Hepatocyte (in vitro differentiated cells): ENCODE data around the gene NAP1L2. TPM values are rescaled to one million over a fixed set of nuclear protein-coding genes. Genes with fewer than 3 reads are reported as not detected.

Experiments
- DNase-seq: peaks from one replicate; pipeline ENCODE4 v3.0.0-alpha.2; 2016; ENCODE audit warnings: low spot score
- H2AFZ ChIP-seq: fragments of 200-600 bp; sonication (generic); 2 replicates; pipeline ENCODE4 v1.6.0; 2016; ENCODE audit warnings: antibody characterized with exemption, mild to moderate bottlenecking
- H3K27ac ChIP-seq: fragments of 200-600 bp; sonication (generic); 2 replicates; pipeline ENCODE4 v1.5.1; 2016; ENCODE audit warnings: mild to moderate bottlenecking
- H3K27me3 ChIP-seq: fragments of 200-600 bp; sonication (generic); 2 replicates; pipeline ENCODE4 v1.6.1; 2016
- H3K36me3 ChIP-seq: fragments of 200-600 bp; sonication (generic); replicated peaks from 2 replicates; pipeline ENCODE4 v1.5.1; 2016; ENCODE audit warnings: low read depth; ENCODE audit not compliant: insufficient read depth
- H3K4me1 ChIP-seq: fragments of 200-600 bp; sonication (generic); 2 replicates; pipeline ENCODE4 v1.5.1; 2016; ENCODE audit warnings: mild to moderate bottlenecking, moderate library complexity; ENCODE audit not compliant: insufficient read depth
- H3K4me2 ChIP-seq: fragments of 200-600 bp; sonication (generic); 2 replicates; pipeline ENCODE4 v1.6.0; 2016
- H3K4me3 ChIP-seq: fragments of 200-600 bp; sonication (generic); 2 replicates; pipeline ENCODE4 v1.5.1; 2016; ENCODE audit warnings: mild to moderate bottlenecking
- H3K79me2 ChIP-seq: fragments of 200-600 bp; sonication (generic); 2 replicates; pipeline ENCODE4 v1.6.0; 2017; ENCODE audit warnings: mild to moderate bottlenecking
- H3K9me2 ChIP-seq: fragments of 200-600 bp; sonication (generic); replicated peaks from 2 replicates; pipeline ENCODE4 v1.6.0; 2017; ENCODE audit warnings: mild to moderate bottlenecking; ENCODE audit not compliant: insufficient read depth
- H3K9me3 ChIP-seq: fragments of 200-600 bp; sonication (generic); 2 replicates; pipeline ENCODE4 v1.5.1; 2016; ENCODE audit warnings: low read depth, mild to moderate bottlenecking
- H4K20me1 ChIP-seq: fragments of 200-600 bp; sonication (generic); 2 replicates; pipeline ENCODE4 v1.6.0; 2016; ENCODE audit warnings: mild to moderate bottlenecking; ENCODE audit not compliant: insufficient read depth, poor library complexity, severe bottlenecking
- CTCF ChIP-seq: fragments of 200-600 bp; sonication (generic); IDR thresholded peaks from 2 replicates; pipeline ENCODE4 v1.5.1; 2016; ENCODE audit warnings: antibody characterized with exemption, mild to moderate bottlenecking; ENCODE audit not compliant: poor library complexity
- EZH2 ChIP-seq: fragments of 200-600 bp; sonication (generic); IDR thresholded peaks from 2 replicates; pipeline ENCODE4 v1.6.1; 2016; ENCODE audit warnings: antibody characterized with exemption, mild to moderate bottlenecking, borderline replicate concordance
- EZH2phosphoT487 ChIP-seq: fragments of 200-600 bp; sonication (generic); IDR thresholded peaks from one replicate; pipeline ENCODE4 v1.6.1; 2018; ENCODE audit warnings: antibody characterized with exemption, mild to moderate bottlenecking, low read depth, moderate library complexity; ENCODE audit not compliant: unreplicated experiment, severe bottlenecking
- WGBS: methylation state at CpG from one replicate; pipeline ENCODE4 v1.1.6; 2016; ENCODE audit warnings: low lambda C conversion rate; ENCODE audit errors: missing lambda C conversion rate; 5-methylcytosine and 5-hydroxymethylcytosine counted together
- polyA plus RNA-seq: library from polyadenylated mRNA; unstranded; fragments of >200 nt; fragmentation: Nextera tagmentation; extraction: Ambion mirVana; gene quantifications from 2 replicates; pipeline ENCODE4 v1.2.1, GENCODE V29; 2016
- total RNA-seq: library from RNA; depleted of rRNA; stranded (reverse); fragments of >200 nt; gene quantifications from 2 replicates; pipeline ENCODE4 v1.2.3, GENCODE V29; 2014

The NAP1L2 gene
- total and polyA plus RNA-seq, 2 experiments from 2014 or later, result 1.0 to 2.3 TPM

- H3K27me3 ChIP-seq, result no peaks in the 10 kb centered on the region
- no peaks in the 10 kb centered on the region for H4K20me1 ChIP-seq
- H3K27ac ChIP-seq, result no peak overlapping the region
- H2AFZ ChIP-seq, result no peak overlapping the region
- TF ChIP-seq CTCF, result no peak
- no peak for TF ChIP-seq EZH2phosphoT487
- no peak for TF ChIP-seq EZH2
- H3K9me2 ChIP-seq, result no peaks in the 10 kb centered on the region
- H3K36me3 ChIP-seq, result no peaks in the 10 kb centered on the region
- no peak for DNase-seq
- 71% methylated on average over 3 of the region's 3 CpGs for WGBS
- no peak overlapping the region for H3K4me2 ChIP-seq
- no peaks in the 10 kb centered on the region for H3K79me2 ChIP-seq
- no peak overlapping the region for H3K4me3 ChIP-seq
- no peaks in the 10 kb centered on the region for H3K9me3 ChIP-seq
- H3K4me1 ChIP-seq, result no peaks in the 10 kb centered on the region
These were observed 3.0 kb upstream of the NAP1L2 start for GRCh38 chrX:73217621-73218020.

- no peaks in the 10 kb centered on the region for H3K9me2 ChIP-seq
- peak overlapping the region; percentile 70 for H3K4me2 ChIP-seq
- H3K9me3 ChIP-seq, result no peaks in the 10 kb centered on the region
- no peaks in the 10 kb centered on the region for H3K79me2 ChIP-seq
- no peak overlapping the region for H3K27ac ChIP-seq
- TF ChIP-seq CTCF, result no peak
- no peak for TF ChIP-seq EZH2phosphoT487
- TF ChIP-seq EZH2, result no peak
- peak overlapping the region; percentile 40 for H3K4me3 ChIP-seq
- H4K20me1 ChIP-seq, result no peaks in the 10 kb centered on the region
- no peaks in the 10 kb centered on the region for H3K4me1 ChIP-seq
- 58% methylated on average over 8 of the region's 8 CpGs for WGBS
- no peak for DNase-seq
- peak overlapping the region; percentile 72 for H2AFZ ChIP-seq
- no peaks in the 10 kb centered on the region for H3K36me3 ChIP-seq
- no peaks in the 10 kb centered on the region for H3K27me3 ChIP-seq
These were observed 595 bp upstream of the NAP1L2 start for GRCh38 chrX:73215246-73215645.

GRCh38 chrX:73213734-73214425, 771 bp downstream of the NAP1L2 start:
- Histone ChIP-seq H3K9me3 (no peaks in the 10 kb centered on the region), H3K4me2 (peak overlapping the region; percentile 70), H3K9me2 (no peaks in the 10 kb centered on the region), H2AFZ (peak overlapping the region; percentile 72), H3K27me3 (no peaks in the 10 kb centered on the region), H4K20me1 (no peaks in the 10 kb centered on the region), H3K79me2 (no peaks in the 10 kb centered on the region), H3K4me3 (peak overlapping the region; percentile 40), H3K36me3 (no peaks in the 10 kb centered on the region), H3K4me1 (no peaks in the 10 kb centered on the region), H3K27ac (peak overlapping the region; percentile 56)
- WGBS, result 38% methylated on average over 18 of the region's 18 CpGs
- TF ChIP-seq EZH2phosphoT487, result no peak
- TF ChIP-seq CTCF, result no peak
- TF ChIP-seq EZH2, result no peak
- peak; percentile 5 for DNase-seq

- no peak overlapping the region for H3K27ac ChIP-seq
- DNase-seq, result no peak
These were observed 8.3 kb downstream of the NAP1L2 start for GRCh38 chrX:73206366-73206765.

More at GRCh38 chrX:73206366-73206765, 8.3 kb downstream of the NAP1L2 start:
- Histone ChIP-seq H3K4me1 (no peaks in the 10 kb centered on the region), H3K27me3 (no peaks in the 10 kb centered on the region), H3K79me2 (no peaks in the 10 kb centered on the region), H3K36me3 (no peaks in the 10 kb centered on the region), H3K4me3 (no peak overlapping the region), H3K9me3 (no peaks in the 10 kb centered on the region), H2AFZ (no peak overlapping the region), H4K20me1 (no peaks in the 10 kb centered on the region), H3K4me2 (no peak overlapping the region), H3K9me2 (no peaks in the 10 kb centered on the region)
- WGBS, result 47% methylated on average over 2 of the region's 2 CpGs
- TF ChIP-seq EZH2, result no peak
- no peak for TF ChIP-seq CTCF
- TF ChIP-seq EZH2phosphoT487, result no peak
